WTC11 (cell line): Measurements from ENCODE around the gene GJD3.

Experiments
- ATF2 ChIP-seq: sonication (generic); formaldehyde crosslinking; IDR thresholded peaks from 2 replicates; pipeline ENCODE4 v1.8.1; 2022; ENCODE audit warnings: low read depth, missing genetic modification reagents, borderline replicate concordance
- CTCF ChIP-seq: fragments of 200-600 bp; IDR thresholded peaks from 2 replicates; pipeline ENCODE4 v1.8.0; 2022; ENCODE audit warnings: antibody characterized with exemption
- E2F5 ChIP-seq: sonication (generic); formaldehyde crosslinking; IDR thresholded peaks from 2 replicates; pipeline ENCODE4 v1.8.1; 2022; ENCODE audit warnings: mild to moderate bottlenecking, moderate library complexity, missing genetic modification reagents
- ESRRA ChIP-seq: sonication (generic); formaldehyde crosslinking; IDR thresholded peaks from 2 replicates; pipeline ENCODE4 v1.8.1; 2022; ENCODE audit warnings: mild to moderate bottlenecking, missing genetic modification reagents, borderline replicate concordance
- PRRX2 ChIP-seq: fragments of 250-450 bp; sonication (Bioruptor Pico); IDR thresholded peaks from 2 replicates; pipeline ENCODE4 v1.8.0; 2021; ENCODE audit warnings: mild to moderate bottlenecking

DNA sequence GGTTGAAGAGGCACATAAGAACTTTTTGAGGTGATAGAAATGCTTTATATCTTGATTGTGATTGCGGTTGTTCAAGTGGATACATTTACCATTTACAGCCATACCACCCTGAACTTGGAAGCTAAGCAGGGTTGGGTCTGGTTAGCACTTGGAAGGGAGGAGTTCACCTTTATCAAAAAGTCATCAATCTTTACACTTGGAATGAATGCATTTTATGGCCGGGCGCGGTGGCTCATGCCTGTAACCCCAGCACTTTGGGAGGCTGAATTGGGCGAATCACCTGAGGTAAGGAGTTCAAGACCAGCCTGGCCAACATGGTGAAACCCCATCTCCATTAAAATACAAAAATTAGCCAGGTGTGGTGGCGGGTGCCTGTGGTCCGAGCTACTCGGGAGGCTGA lies 9.5 kb upstream of the GJD3 start:
- no peak for TF ChIP-seq ESRRA
- TF ChIP-seq E2F5, result no peak
- no peak for TF ChIP-seq CTCF
- no peak for TF ChIP-seq ATF2 (CRISPR knock-in tag)
- TF ChIP-seq PRRX2 (CRISPR knock-in tag), result no peak
